ENCODE data around the gene TFF2.

DNA sequence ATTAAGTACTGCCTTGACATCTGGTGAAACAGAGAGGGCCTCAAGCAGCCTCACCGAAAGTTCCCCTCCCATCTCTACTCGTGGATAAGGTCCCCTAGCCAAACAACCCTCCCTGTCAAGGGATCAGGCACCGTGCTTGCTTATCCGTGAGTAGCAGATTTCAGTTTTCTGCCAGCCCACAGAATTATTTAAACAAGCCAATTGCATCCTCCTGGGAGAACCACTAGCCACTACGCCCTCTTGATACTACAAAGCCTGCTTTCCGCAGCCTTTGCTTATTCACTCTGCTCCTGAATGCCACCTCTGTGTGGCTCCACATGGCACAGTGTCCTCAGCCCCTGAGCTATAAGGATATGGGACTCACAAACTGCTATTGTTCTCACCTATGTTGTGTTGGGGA lies 5.9 kb upstream of the TFF2 start:
- TF ChIP-seq, protein P1, sequence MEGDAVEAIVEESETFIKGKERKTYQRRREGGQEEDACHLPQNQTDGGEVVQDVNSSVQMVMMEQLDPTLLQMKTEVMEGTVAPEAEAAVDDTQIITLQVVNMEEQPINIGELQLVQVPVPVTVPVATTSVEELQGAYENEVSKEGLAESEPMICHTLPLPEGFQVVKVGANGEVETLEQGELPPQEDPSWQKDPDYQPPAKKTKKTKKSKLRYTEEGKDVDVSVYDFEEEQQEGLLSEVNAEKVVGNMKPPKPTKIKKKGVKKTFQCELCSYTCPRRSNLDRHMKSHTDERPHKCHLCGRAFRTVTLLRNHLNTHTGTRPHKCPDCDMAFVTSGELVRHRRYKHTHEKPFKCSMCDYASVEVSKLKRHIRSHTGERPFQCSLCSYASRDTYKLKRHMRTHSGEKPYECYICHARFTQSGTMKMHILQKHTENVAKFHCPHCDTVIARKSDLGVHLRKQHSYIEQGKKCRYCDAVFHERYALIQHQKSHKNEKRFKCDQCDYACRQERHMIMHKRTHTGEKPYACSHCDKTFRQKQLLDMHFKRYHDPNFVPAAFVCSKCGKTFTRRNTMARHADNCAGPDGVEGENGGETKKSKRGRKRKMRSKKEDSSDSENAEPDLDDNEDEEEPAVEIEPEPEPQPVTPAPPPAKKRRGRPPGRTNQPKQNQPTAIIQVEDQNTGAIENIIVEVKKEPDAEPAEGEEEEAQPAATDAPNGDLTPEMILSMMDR (conservative IDR thresholded peaks at IDR 0.05; ENCODE audit: low read depth, low read length) = no peak
- no peak for TF ChIP-seq RCOR1 (IDR thresholded peaks at IDR 0.05; ENCODE audit: insufficient replicate concordance, low read length)
- TF ChIP-seq, protein P2, sequence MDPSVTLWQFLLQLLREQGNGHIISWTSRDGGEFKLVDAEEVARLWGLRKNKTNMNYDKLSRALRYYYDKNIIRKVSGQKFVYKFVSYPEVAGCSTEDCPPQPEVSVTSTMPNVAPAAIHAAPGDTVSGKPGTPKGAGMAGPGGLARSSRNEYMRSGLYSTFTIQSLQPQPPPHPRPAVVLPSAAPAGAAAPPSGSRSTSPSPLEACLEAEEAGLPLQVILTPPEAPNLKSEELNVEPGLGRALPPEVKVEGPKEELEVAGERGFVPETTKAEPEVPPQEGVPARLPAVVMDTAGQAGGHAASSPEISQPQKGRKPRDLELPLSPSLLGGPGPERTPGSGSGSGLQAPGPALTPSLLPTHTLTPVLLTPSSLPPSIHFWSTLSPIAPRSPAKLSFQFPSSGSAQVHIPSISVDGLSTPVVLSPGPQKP (IDR thresholded peaks at IDR 0.05; ENCODE audit: borderline replicate concordance, low read depth, low read length) = no peak
- no peak for TF ChIP-seq USF2 (IDR thresholded peaks at IDR 0.05; ENCODE audit: low read depth, low read length)
- TF ChIP-seq POLR2A (IDR thresholded peaks at IDR 0.05; ENCODE audit: low read depth, low read length) = no peak
- TF ChIP-seq FOS (IDR thresholded peaks at IDR 0.05; ENCODE audit: low read depth, low read length) = no peak
- no peak for TF ChIP-seq SMC3 (IDR thresholded peaks at IDR 0.05; ENCODE audit: low read depth, low read length)
- TF ChIP-seq MXI1 (IDR thresholded peaks at IDR 0.05; ENCODE audit: borderline replicate concordance, low read depth, low read length) = no peak
- no peak for TF ChIP-seq RAD21 (IDR thresholded peaks at IDR 0.05; ENCODE audit: low read length)
- TF ChIP-seq RFX5 (IDR thresholded peaks at IDR 0.05; ENCODE audit: low read depth, low read length) = no peak
- no peak for TF ChIP-seq CEBPB (IDR thresholded peaks at IDR 0.05; ENCODE audit: low read depth, low read length)
- TF ChIP-seq MAFK (IDR thresholded peaks at IDR 0.05; ENCODE audit: low read depth, low read length) = no peak
- TF ChIP-seq CHD1 (IDR thresholded peaks at IDR 0.05; ENCODE audit: low read depth, low read length) = no peak
